ENCODE measurements around the gene MLXIP.
"Not testable (repeated sequence)": the region's sequence is repeated elsewhere in the genome, so short reads cannot be mapped to it uniquely, and the experiment has no call there.

MLXIP gene

DNA sequence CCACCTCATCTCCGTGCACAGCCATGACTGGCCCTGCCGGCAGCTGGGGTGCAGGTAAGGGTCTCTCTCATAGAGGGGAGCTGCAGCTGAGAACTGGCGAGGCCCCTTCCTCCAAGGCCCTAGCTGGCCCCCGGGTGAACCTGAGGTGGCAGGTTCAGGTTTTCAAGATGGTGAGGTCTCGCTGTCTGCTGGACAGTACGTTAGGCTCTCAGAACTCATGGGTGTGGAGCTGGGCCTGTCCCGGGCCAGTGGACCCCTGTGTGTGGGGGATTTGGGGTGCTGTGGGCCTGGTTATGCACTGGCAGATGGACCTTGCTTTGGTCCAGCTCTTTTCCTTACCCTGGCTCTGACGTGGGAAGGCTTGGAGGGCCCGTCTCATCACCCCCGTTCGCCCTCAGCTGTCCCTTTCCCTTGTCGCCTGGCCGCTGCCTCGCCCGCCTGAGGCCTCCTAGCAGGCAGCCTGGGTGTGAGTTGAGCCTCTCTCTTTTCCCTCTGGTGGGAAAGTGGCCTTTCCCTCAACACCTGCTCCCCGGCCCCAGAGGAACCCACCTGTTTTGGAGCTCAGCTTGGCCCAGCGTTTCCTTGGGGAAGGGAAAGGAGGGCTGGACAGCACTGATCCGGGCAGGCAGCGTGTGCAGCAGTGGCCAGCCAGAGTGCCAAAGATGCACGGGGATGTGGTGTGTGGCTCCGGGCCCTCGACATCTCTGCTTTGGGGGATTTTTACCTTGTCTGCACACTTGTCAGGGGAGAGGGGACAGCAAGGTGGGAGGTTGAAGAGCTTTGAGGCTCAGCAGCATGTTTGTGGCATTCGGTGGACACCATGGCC, 67.2 kb downstream of the MLXIP start:
- DNase-seq = no peak

DNA sequence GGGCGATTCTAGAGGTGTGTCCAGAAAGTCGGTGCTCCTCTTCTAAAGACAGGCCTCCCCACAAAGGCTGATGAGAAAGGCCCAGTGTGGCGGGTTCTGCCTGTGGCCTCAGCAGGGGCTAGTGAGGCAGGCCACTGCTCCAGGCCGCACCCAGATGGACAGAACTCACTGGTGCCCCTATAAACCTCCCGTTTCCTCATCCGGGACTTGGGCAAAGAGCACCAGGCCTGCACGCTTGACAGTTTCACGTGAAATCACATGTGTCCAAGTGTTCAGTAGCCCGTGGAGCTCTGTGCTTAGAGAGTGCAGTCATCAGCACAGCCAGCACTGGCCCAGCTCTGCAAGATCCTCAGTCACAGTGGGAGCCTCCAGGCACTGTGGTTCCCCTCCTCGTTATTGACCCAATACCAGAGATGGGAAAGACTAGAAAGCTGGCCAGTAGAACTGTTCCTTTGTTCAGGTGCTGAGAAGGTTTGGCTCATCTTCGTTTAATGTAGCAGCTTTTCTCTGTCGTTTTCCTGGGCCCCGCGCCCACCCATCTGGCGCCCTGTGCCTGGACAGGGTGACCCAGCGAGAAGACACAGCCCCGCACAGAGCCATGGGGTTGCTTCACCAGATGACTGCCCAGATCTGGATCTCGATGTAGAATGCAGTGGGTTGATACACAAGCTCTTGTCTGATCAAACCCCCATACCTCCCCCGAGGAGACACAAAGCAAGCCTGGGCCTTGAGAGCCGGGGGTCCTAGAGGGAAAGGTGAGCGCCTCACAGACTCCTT, 69.1 kb downstream of the MLXIP start:
- DNase-seq = no peak

DNA sequence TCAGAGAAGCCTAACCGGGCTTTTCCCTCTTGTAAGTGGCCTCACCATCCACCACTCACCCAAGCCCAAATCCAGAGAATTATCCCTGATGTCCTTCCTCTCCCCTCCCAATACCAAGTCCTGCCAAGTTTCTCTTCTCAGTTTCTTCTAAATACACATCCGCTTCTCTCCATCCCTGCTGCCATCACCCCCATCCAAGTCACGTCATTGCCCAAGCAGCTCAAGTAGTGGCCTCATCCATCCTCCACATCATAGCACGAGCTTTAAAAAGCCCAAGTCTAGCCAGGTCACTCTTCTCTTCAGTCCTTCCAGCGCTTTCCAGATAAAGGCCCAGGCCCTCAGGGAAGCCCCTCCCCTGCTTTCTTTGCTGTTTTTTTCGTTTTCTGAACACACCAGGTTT, 70.1 kb downstream of the MLXIP start:
- DNase-seq = no peak

DNA sequence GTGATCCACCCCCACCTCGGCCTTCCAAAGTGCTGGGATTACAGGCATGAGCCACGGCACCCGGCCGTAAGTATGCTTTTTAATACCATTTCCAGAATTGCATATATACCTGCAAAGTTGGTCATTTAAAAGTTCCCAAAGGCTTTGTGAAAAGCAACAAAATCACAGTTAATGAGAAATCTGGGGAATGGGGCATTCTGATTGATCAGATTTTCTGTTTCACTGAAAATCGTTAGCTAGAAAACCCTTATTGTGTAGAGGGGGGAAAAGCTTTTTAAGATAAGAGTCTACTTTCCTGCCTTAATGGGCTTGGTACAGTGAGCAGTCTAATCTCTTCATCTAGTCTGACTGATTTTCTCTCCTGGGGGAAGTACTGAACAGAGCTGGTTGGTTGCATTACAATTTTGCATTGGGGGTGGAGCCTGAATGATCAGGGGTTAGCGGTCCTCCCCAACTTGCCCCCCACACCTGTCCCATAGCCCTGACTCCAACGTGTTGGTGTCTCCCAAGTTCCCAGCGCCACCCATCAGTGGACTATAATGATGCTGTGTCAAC, 71.6 kb downstream of the MLXIP start:
- no peak for DNase-seq

DNA sequence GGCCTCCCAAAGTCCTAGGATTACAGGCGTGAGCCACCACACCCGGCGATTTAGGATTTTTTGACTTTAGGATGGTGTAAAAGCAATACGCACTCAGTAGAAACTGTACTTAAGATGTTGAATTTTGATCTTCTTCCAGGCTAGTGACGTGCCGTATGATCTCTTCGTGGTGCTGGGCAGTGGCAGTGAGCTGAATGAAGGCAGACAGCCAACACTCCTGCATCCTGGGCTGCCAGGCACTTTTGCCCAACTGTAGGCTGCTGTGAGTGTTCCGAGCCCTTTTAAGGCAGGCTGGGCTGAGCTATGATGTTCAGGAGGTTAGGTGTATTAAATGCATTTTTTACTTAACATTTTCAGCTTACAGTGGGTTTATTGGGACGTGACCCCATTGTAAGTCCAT, 74.2 kb downstream of the MLXIP start:
- no peak for DNase-seq

DNA sequence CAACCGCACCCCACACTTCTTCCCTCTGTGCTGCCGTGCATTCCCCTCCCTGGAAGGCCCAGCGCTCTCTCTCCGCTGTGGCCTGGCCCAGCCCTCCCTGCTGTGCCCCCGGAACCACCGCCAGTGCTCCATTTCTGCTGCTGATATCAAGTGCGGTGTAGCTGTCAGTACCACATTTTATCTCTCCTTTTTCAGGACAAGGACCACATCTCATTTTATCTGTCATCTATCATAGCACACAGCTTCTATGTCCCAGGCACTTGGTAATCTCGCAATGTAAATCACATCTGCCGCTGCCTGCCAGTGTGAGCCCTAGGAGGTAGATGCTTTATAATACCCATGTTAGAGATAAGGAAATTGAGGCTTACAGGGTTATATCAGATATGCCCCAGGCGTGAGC, 77.1 kb downstream of the MLXIP start:
- DNase-seq = no peak

DNA sequence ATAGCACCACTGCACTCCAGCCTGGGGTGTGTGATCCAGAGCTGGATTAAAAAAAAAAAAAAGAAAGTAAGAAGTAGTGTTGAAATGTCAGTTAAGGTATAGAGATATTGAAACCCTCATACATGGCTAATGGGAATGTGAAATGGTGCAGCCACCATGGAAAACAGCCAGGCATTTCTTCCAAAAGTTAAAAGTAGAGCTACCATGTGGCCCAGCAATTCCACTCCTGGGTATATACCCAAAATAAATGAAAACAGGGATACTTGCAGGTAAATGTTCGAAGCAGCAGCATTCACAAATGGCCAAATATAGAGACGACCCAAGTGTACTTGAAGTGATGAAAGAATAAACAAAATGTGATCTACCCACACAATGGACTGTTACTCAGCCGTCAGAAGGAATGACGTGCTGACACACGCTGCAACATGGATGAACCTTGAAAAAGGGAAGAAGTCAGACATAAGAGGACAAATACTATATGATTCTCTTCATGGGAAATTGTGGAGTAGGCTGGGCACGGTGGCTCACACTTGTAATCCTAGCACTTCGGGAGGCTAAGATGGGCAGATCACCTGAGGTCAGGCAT, 80.2 kb downstream of the MLXIP start:
- DNase-seq = no peak

DNA sequence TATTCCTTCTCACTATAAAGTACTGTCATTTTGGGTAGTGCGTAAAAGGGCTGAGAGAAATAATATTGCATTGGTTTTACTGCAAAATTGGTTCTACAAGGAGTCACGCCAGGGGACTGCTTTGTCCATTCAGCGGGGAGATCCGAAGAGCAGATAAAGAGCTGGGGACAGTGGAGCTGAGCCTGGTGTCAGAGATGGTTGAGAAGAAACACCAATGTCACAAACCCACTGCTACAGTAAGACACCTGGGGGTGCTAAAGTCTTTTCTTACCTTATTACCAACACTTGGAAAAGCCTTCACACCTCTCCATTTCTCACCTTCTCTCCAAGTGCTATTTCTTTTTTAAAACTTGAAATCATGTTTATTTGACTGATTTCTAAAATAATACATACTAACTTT, 81.3 kb downstream of the MLXIP start:
- DNase-seq = no peak

DNA sequence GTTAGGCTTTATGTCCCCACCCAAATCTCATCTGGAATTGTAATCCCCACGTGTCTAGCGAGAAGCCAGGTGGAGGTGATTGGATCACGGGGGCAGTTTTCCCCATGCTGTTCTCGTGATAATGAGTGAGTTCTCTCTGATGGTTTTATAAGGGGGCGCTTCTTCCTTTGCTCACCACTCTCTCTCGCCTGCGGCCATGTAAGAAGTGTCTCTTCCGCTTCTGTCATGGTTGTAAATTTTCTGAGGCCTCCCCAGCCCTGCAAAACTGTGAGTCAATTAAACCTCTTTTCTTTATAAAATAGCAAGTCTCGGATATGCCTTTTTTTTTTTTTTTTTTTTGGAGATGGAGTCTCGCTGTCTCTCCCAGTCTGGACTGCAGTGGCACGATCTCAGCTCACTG, 82.2 kb downstream of the MLXIP start:
- DNase-seq = no peak

DNA sequence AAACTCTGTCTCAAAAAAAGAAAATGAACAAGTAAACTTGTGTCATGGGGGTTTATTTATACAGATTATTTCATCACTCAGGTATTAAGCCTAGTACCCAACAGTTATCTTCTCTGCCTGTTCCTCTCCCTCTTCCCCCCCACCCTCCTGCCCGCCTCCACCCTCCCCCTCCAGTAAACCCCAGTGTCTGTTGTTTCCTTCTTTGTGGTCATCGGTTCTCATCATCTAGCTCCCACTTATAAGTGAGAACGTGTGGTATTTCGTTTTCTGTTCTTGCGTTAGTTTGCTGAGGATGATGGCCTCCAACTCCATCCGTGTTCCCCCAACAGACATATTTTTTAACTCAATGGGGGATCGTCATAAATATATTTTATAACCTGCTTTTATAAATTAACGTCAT, 83.1 kb downstream of the MLXIP start:
- DNase-seq = no peak

DNA sequence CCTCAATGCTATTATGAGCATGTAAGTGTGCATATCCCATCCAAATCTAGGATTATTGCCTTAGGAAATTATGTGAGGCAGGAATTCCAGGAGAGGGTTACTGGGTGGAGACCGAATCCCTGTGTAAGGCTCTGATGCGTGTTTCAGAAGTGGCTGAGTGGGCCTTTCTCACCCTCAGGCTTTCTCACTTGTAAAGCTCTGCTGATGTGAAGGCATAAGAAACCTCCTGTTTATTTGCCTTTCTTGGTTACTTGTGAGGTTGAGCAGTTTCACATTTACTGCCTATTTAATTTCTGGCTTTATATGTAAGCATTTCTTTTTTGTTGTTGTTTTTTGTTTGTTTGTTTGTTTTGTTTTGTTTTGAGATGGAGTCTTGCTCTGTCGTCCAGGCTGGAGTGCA, 84.4 kb downstream of the MLXIP start:
- DNase-seq = no peak

DNA sequence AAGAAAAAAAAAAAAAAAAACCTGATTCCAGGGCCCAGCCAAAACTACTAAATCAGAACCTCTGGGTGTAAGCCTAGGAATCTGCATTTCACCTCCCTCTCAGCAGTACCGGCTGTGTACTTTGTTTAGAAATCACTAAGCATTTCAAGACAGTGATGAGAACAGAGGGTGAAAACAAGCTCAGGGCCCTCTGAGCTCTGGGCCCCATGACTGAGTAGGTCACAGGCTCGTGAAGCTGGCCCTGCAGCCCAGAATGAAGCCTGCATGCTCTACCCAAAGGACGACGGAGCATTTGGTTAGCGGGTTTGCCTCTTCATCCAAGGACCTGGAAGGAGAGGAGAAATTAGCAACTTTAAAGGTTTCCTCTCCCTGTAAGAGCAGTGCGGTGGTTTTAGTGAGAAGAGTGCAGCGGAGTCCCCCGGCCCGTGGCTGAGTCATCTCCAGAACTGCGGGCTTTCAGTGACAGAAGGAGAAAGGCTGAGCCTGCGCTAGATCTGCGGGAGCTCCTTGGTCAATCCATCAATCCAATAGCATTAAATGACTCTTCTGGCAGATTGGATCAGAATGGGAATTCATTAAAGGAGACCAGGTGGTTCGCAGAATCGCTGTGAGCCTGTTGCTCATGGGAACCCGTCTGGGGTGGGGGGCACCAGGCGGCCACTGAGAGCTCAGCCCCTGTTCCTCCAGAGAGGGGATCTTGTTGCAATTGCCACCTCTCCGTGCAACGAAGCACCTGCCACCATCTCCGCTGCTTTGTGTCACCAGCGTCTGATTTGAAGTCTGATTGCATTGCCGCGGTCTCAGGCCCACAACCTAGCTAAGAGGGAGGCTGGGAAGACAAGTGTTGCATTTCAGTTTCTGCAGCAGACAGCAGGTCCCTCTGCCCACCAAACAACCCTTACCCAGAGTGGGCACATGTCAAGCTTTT, 88.1 kb downstream of the MLXIP start:
- DNase-seq = no peak

DNA sequence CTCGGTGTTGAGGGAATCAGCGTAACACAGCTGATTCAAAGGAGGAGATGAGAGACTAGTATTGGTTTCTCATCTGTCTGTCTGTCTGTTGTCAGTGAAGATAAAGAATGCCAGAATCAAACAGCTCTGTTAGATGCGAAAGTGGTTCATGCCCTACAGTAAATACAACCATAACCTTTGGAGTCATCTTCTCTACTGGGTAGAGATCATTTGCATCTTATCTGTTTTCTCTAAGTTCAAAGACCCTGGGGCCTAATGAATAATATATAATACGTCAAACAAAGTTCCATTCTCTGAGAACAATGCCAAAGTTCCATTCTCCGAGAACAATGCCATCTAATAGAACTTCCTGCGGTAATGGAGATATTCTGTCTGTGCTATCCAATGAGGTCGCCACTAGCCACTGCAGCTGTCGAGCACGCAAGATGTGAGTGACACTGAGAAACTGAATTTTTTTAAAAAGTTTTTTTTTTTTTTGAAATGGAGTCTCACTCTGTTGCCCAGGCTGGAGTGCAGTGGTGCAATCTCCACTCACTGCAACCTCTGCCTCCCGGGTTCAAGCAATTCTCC, 88.9 kb downstream of the MLXIP start:
- no peak for DNase-seq

DNA sequence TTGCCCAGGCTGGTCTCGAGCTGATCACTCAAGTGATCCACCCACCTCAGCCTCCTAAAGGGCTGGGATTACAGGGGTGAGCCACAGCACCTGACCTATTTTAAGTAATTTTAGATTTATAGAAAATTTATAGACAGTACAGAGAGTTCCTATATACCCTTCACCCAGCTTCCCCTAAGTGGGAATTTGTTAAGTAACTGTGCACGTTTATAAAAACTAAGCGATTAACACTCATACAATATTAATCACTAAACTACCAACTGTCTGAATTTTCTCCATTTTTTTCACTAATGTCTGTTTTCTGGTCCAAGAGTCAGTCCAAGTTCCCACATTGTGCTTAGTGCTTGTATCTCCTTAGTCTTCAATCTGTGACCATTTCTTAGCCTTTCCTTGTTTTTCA, 89.9 kb downstream of the MLXIP start:
- no peak for DNase-seq

DNA sequence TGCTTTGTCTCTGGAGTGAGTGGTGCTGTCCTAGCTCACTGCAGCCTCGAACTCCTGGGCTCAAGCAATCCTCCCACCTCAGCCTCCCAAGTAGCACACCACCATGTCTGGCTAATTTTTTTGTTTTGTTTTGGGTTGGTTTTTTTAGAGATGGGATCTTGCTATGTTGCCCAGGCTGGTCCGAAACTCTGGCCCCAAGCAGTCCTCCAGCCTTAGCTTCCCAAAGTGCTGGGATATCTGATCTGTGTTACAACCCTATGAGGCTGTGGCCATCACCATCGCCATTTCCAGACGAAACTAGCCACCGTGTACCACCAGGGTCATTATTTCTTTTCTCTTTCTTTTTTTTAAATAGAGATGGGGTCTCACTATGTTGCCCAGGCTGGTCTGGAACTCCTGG, 92.8 kb downstream of the MLXIP start:
- no peak for DNase-seq

DNA sequence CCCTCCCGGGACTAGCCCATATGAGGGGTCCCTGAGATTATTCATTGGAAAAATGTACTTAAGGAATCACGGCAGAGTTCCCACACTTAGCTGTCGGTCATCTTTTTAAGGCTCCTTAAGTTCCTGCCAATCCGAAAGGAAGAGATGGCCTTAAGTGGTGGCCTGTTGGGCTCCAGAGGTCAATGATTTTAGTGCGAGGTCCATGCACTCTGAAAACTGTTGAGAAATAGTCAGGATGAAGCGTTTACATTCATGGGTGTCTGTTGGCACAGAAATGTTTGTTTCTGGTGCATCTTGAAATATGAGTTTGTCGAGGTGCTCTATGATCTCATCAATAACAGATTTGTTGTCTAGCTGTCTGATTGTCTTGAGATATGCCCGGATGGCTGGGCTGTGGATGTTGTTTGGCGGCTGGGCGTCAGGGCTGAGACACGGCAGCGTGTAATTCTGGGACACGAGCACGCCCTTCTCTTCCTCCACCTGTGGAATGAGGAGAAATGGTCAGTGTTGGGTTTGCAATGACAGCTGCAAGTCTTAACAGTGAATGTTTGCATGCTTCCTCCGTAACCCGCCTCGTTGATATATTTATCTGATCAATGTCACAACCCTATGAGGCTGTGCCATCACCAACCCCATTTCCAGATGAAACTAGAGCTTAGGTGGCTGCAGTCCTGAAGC, 93.8 kb downstream of the MLXIP start:
- DNase-seq = no peak

DNA sequence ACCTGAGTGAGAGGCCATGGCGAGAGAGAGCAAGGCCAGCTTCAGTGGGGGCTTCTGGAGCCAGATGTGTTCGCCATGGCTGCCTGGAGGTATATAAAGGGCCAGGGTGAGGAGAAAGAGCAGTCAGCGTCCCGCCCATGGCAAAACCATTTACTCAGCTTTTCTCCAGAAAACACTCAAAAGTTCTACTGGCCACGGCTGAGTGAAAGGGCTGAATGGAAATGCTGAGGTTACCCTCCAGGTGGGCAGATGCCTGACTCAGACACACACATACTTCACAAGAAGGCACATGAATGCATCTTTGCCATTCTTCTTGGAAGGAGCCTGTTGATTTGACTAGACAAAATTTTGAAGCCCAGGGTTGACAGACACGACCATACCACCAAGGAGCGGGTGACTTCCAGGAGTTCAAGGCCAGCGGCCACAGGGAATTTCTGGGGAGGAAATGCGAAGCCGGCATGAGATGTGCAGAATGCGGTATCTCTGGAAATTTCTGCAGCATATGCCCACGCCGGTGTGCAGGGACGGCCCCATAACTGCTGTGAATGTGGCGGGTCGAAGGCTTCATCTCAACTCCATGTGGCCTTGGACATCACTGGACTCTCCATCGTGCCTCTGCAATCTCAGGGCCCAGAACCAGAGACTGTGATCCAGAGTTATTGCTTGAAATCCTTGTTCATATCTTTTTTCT, 95.7 kb downstream of the MLXIP start, which contains the start of gene IL31:
Gene IL31 (minus strand): TSS at position 67 of the 691 bp plus-strand sequence. CDS start 49 bp downstream, at position 18.
- DNase-seq = no peak

DNA sequence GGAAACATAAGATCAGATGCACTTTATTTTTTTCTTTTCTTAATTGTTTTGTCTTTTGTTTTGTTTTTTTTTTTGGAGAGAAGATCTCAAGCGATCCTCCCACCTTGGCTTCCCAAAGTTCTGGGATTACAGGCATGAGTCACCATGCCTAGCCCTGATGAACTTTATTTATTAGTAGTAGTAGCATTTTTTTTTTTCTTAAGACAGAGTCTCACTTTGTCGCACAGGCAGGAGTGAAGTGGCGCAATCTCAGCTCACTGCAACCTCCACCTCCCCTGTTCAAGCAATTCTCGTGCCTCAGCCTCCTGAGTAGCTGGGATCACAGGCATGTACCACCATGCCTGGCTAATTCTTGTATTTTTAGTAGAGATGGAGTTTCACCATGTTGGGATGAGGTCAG, 97.9 kb downstream of the MLXIP start:
- not testable (repeated sequence) for DNase-seq

DNA sequence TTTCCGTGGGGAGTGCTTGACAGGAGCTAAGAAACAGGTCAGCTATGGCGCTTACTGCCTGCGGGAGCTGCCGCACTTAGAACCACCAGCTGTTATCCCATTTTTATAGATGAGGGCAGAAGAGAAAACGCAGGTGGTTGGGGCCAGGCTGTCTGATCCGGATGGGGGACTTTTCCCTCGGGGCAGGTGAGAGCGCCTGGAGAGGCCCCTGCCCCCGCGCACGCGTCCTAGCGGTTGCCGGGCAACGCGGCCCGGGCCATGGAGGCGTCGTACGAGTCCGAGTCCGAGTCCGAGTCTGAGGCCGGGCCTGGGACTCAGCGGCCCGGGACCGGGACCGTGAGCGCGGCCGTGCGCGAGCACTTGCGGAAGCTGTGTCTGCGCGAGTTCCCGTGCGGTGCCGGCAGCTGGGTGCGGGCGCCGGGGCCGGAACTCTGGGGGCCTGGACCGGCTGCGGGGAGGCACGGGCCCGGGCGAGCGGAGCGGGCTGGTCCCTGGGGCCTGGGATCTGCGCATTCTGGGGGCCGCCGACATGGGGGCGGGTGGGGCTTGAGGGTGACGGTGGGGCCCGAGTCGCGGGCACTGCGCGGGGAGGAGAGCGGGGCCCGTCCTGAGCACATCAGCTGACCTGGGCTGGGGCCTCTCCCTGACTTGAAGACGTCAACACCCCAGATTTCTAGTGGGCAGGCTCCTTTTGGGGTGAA, 104.5 kb downstream of the MLXIP start, which contains the start of gene LRRC43:
Gene LRRC43 (plus strand): TSS at position 237 of the 701 bp plus-strand sequence. CDS start 22 bp downstream, at position 259.
- peak in 21 of 51 donors; percentile 7 to 61 (median 21) for DNase-seq

Measured in hypothalamus (tissue), 51 donors.